Liver (tissue), 9 donors: ENCODE measurements around the gene HDAC3. TPM values are rescaled to one million over a fixed set of nuclear protein-coding genes. Genes with fewer than 3 reads are reported as not detected.
A peak's percentile ranks its signal among the peaks of the same experiment; 100 is the strongest.

Source experiments
- DNase-seq: peaks from one replicate; pipeline ENCODE4 v3.0.0-alpha.2; 2017; ENCODE audit warnings: low spot score
- H3K27ac ChIP-seq, 2 donors: one replicate each; pipeline ENCODE4 v1.7.0; 2013; ENCODE audit warnings: inconsistent platforms in 2 of 2, low read length in 2 of 2, control low read depth in 1 of 2, low read depth in 1 of 2, mild to moderate bottlenecking in 1 of 2
- H3K27me3 ChIP-seq, 4 donors: one replicate each; pipeline versions ENCODE4 v1.6.1 to v1.7.0; 2013; ENCODE audit warnings: low read length in 3 of 4, inconsistent platforms in 1 of 4, mild to moderate bottlenecking in 1 of 4, moderate library complexity in 1 of 4; ENCODE audit not compliant: control insufficient read depth in 4 of 4, insufficient read depth in 4 of 4
- H3K36me3 ChIP-seq, 4 donors: one replicate each; pipeline versions ENCODE4 v1.6.1 to v1.7.0; 2013; ENCODE audit warnings: low read length in 3 of 4, mild to moderate bottlenecking in 3 of 4, low read depth in 1 of 4, moderate library complexity in 1 of 4; ENCODE audit not compliant: control insufficient read depth in 4 of 4, insufficient read depth in 3 of 4
- H3K4me1 ChIP-seq, 4 donors: one replicate each; pipeline versions ENCODE4 v1.6.1 to v1.7.0; 2013; ENCODE audit warnings: low read length in 3 of 4, mild to moderate bottlenecking in 3 of 4, moderate library complexity in 1 of 4; ENCODE audit not compliant: control insufficient read depth in 4 of 4, insufficient read depth in 4 of 4
- H3K4me3 ChIP-seq, 3 donors: one replicate each; pipeline versions ENCODE4 v1.6.1 to v1.7.0; 2013; ENCODE audit warnings: low read length in 3 of 3, control low read depth in 1 of 3, low read depth in 1 of 3, mild to moderate bottlenecking in 1 of 3
- H3K9ac ChIP-seq, 2 donors: one replicate each; pipeline ENCODE4 v1.7.0; 2013; ENCODE audit warnings: low read length in 2 of 2, mild to moderate bottlenecking in 2 of 2, moderate library complexity in 2 of 2, control low read depth in 1 of 2, low read depth in 1 of 2
- H3K9me3 ChIP-seq, 4 donors: one replicate each; pipeline versions ENCODE4 v1.6.1 to v1.7.0; 2013; ENCODE audit warnings: low read length in 3 of 4; ENCODE audit not compliant: control insufficient read depth in 4 of 4
- EGR1 ChIP-seq, 2 donors: IDR thresholded peaks; 2 replicates each; pipeline ENCODE4 v1.6.1; 2016 to 2018; ENCODE audit warnings: antibody characterized with exemption in 2 of 2, low read depth in 2 of 2
- FOXA1 ChIP-seq: IDR thresholded peaks from 2 replicates; pipeline ENCODE4 v1.6.1; 2016; ENCODE audit warnings: antibody characterized with exemption
- FOXA2 ChIP-seq: IDR thresholded peaks from 2 replicates; pipeline ENCODE4 v1.6.1; 2016; ENCODE audit warnings: antibody characterized with exemption
- GABPA ChIP-seq, 2 donors: IDR thresholded peaks in 1 of 2; conservative IDR thresholded peaks in 1 of 2; 2 replicates each; pipeline ENCODE4 v1.6.1; 2016; ENCODE audit warnings: antibody characterized with exemption in 2 of 2, mild to moderate bottlenecking in 1 of 2, moderate library complexity in 1 of 2
- HNF4A ChIP-seq, 2 donors: conservative IDR thresholded peaks; 2 replicates each; pipeline ENCODE4 v1.6.1; 2016; ENCODE audit warnings: antibody characterized with exemption in 2 of 2, mild to moderate bottlenecking in 2 of 2
- HNF4G ChIP-seq: IDR thresholded peaks from 2 replicates; pipeline ENCODE4 v1.6.1; 2016; ENCODE audit warnings: antibody characterized with exemption
- JUND ChIP-seq, 2 donors: IDR thresholded peaks; 2 replicates each; pipeline ENCODE4 v1.6.1; 2016; ENCODE audit warnings: antibody characterized with exemption in 2 of 2
- NR2F2 ChIP-seq: IDR thresholded peaks from 2 replicates; pipeline ENCODE4 v1.6.1; 2016; ENCODE audit warnings: antibody characterized with exemption
- RAD21 ChIP-seq, 2 donors: IDR thresholded peaks; 2 replicates each; pipeline ENCODE4 v1.6.1; 2016; ENCODE audit warnings: antibody characterized with exemption in 2 of 2, mild to moderate bottlenecking in 2 of 2
- REST ChIP-seq: IDR thresholded peaks from 2 replicates; pipeline ENCODE4 v1.6.1; 2016; ENCODE audit warnings: antibody characterized with exemption, mild to moderate bottlenecking
- RXRA ChIP-seq, 2 donors: IDR thresholded peaks; 2 replicates each; pipeline ENCODE4 v1.6.1; 2017 to 2018; ENCODE audit warnings: antibody characterized with exemption in 2 of 2, mild to moderate bottlenecking in 1 of 2
- SP1 ChIP-seq: IDR thresholded peaks from 2 replicates; pipeline ENCODE4 v1.6.1; 2018; ENCODE audit warnings: antibody characterized with exemption, mild to moderate bottlenecking
- TAF1 ChIP-seq: conservative IDR thresholded peaks from 2 replicates; pipeline ENCODE4 v1.6.1; 2016; ENCODE audit warnings: antibody characterized with exemption, mild to moderate bottlenecking
- YY1 ChIP-seq: IDR thresholded peaks from 2 replicates; pipeline ENCODE4 v1.6.1; 2016; ENCODE audit warnings: antibody characterized with exemption, mild to moderate bottlenecking
- ZBTB33 ChIP-seq: IDR thresholded peaks from 2 replicates; pipeline ENCODE4 v1.6.1; 2016; ENCODE audit warnings: antibody characterized with exemption
- WGBS: extraction: QIAGEN DNeasy Blood & Tissue Kit; methylation state at CpG from one replicate; pipeline ENCODE4 v1.1.7; 2013; 5-methylcytosine and 5-hydroxymethylcytosine counted together
- polyA plus RNA-seq, 2 donors: library from polyadenylated mRNA; stranded (reverse) in 1 of 2; unstranded in 1 of 2; fragments of 200-250 nt in 1 of 2; fragments of >200 nt in 1 of 2; fragmentation: Nextera tagmentation in 1 of 2; extraction: Ambion mirVana in 1 of 2; gene quantifications; one replicate each; pipeline versions ENCODE4 v1.2.1 to v1.2.3, GENCODE V29; 2013 to 2015
- total RNA-seq, 2 donors: library from RNA; depleted of rRNA; stranded (reverse); fragments of >200 nt; gene quantifications; one replicate each; pipeline ENCODE4 v1.2.3, GENCODE V29; 2014
- TF ChIP-seq, protein P1 (sequence below): IDR thresholded peaks from 2 replicates; pipeline ENCODE4 v1.6.1; 2016; ENCODE audit warnings: antibody characterized with exemption
- TF ChIP-seq, protein P2 (sequence below): IDR thresholded peaks from 2 replicates; pipeline ENCODE4 v1.6.1; 2016; ENCODE audit warnings: antibody characterized with exemption
- TF ChIP-seq, protein P3 (sequence below): fragments of 150-350 bp; IDR thresholded peaks from 2 replicates; pipeline ENCODE4 v1.5.1; 2017; ENCODE audit warnings: improper control_type of control experiment, low read depth, low read length; ENCODE audit not compliant: missing input control
- donor health status: healthy.
- donor health status: healthy.
- donor health status: healthy.
- donor health status: healthy.
- donor health status: healthy.

Gene HDAC3
- total and polyA plus RNA-seq, 4 donors, result 20.1 to 45.3 (median 35.1) TPM

GRCh38 chr5:141630570-141631140 is 6.0 kb downstream of the HDAC3 start:
- WGBS, result 96% methylated on average over 5 of the region's 5 CpGs
- no peak overlapping the region for H3K9ac ChIP-seq
- H3K27me3 ChIP-seq, result no peaks in the 10 kb centered on the region
- H3K4me1 ChIP-seq, result peaks cover 2 to 15% (median 13%) of the 10 kb centered on the region in 4 donors
- no peak for DNase-seq
- H3K36me3 ChIP-seq, result peaks cover 1 to 34% (median 29%) of the 10 kb centered on the region in 4 donors
- no peaks in the 10 kb centered on the region for H3K9me3 ChIP-seq
- H3K4me3 ChIP-seq, result no peak overlapping the region
- peak; percentile 36 for TF ChIP-seq SP1
- TF ChIP-seq, protein P1, sequence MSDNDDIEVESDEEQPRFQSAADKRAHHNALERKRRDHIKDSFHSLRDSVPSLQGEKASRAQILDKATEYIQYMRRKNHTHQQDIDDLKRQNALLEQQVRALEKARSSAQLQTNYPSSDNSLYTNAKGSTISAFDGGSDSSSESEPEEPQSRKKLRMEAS, result no peak
- TF ChIP-seq RAD21 (IDR thresholded peaks at IDR 0.05), result no peak
- no peak for TF ChIP-seq ZBTB33
- TF ChIP-seq EGR1 (IDR thresholded peaks at IDR 0.05; ENCODE audit: low read depth in 2 of 2), result no peak
- TF ChIP-seq, protein P2, sequence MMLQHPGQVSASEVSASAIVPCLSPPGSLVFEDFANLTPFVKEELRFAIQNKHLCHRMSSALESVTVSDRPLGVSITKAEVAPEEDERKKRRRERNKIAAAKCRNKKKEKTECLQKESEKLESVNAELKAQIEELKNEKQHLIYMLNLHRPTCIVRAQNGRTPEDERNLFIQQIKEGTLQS, result no peak
- no peak for TF ChIP-seq HNF4G
- no peak for TF ChIP-seq REST
- TF ChIP-seq, protein P3, sequence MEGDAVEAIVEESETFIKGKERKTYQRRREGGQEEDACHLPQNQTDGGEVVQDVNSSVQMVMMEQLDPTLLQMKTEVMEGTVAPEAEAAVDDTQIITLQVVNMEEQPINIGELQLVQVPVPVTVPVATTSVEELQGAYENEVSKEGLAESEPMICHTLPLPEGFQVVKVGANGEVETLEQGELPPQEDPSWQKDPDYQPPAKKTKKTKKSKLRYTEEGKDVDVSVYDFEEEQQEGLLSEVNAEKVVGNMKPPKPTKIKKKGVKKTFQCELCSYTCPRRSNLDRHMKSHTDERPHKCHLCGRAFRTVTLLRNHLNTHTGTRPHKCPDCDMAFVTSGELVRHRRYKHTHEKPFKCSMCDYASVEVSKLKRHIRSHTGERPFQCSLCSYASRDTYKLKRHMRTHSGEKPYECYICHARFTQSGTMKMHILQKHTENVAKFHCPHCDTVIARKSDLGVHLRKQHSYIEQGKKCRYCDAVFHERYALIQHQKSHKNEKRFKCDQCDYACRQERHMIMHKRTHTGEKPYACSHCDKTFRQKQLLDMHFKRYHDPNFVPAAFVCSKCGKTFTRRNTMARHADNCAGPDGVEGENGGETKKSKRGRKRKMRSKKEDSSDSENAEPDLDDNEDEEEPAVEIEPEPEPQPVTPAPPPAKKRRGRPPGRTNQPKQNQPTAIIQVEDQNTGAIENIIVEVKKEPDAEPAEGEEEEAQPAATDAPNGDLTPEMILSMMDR, result no peak
- TF ChIP-seq JUND (IDR thresholded peaks at IDR 0.05), result no peak
- no peak for TF ChIP-seq NR2F2
- no peak for TF ChIP-seq FOXA1
- no peak for TF ChIP-seq TAF1
- TF ChIP-seq RXRA (IDR thresholded peaks at IDR 0.05), result peak; percentile 21 to 65
- peak in 1 of 2 donors; percentile 24 for TF ChIP-seq HNF4A (conservative IDR thresholded peaks at IDR 0.05)
- no peak for TF ChIP-seq GABPA (IDR thresholded peaks at IDR 0.05 in 1 of 2, conservative IDR thresholded peaks at IDR 0.05 in 1 of 2)
- TF ChIP-seq YY1, result no peak
- no peak for TF ChIP-seq FOXA2
- no peak overlapping the region for H3K27ac ChIP-seq
